ENCODE measurements around the gene FBXO45.
"Not testable (repeated sequence)": the region's sequence is repeated elsewhere in the genome, so short reads cannot be mapped to it uniquely, and the experiment has no call there.

FBXO45 gene

DNA sequence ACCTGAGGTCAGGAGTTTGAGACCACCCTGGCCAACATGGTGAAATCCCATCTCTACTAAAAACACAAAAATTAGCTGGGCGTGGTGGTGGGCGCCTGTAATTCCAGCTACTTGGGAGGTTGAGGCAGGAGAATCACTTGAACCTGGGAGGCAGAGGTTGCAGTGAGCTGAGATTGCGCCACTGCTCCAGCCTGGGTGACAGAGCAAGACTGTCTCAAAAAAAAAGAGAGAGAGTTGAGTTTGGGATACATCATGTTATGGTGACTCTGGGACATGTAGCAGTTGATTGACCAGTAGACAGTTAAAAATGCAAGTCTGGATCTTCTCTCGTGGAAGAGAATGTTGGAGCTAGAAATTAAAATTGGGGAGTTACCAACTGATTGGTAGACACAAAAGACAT lies 69.5 kb downstream of the FBXO45 start:
- H3K9me3 Mint-ChIP-seq, H3K27ac Mint-ChIP-seq, H3K27me3 Mint-ChIP-seq: not testable (repeated sequence)
- peaks cover 13% of the 10 kb centered on the region for H3K36me3 Mint-ChIP-seq (ENCODE audit: low read depth)
- peak overlapping the region; percentile 9 for H3K4me3 Mint-ChIP-seq
- peaks cover 73% of the 10 kb centered on the region for H3K4me1 Mint-ChIP-seq (ENCODE audit: low read depth)
